GM18498 (cell line): ENCODE results near the gene NXF2.
"Not testable (repeated sequence)": the region's sequence is repeated elsewhere in the genome, so short reads cannot be mapped to it uniquely, and the experiment has no call there.

Experiments used
- ATAC-seq: cut with Tn5 transposase; IDR thresholded peaks from one replicate; pipeline ENCODE4 v1.9.1; 2021; ENCODE audit warnings: mild to moderate bottlenecking, moderate library complexity; ENCODE audit not compliant: unreplicated experiment

Gene NXF2

DNA sequence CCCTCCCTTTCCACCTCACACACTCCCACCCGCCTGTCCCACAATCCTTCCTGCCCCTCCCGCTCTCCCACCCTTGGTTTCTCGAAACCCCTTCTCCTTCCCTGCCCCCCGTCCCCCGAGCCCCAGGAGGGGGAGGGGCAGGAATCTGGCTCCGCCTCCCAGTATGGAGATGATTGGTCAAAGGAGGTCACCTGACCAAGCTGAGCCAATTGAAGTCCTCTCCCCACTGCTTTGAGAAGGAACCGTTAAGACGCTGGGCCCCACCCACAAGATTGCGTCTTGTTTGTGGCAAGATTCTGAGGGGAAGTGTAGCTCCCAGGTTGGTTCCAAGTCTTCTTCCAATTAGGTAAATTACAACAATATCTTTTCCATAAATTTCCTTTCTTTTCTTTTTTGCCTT lies at the start of gene NXF2:
Gene NXF2 (plus strand): TSS at position 275 of the 400 bp plus-strand sequence. CDS start 59,912 bp downstream, outside the sequence.
- not testable (repeated sequence) for ATAC-seq

DNA sequence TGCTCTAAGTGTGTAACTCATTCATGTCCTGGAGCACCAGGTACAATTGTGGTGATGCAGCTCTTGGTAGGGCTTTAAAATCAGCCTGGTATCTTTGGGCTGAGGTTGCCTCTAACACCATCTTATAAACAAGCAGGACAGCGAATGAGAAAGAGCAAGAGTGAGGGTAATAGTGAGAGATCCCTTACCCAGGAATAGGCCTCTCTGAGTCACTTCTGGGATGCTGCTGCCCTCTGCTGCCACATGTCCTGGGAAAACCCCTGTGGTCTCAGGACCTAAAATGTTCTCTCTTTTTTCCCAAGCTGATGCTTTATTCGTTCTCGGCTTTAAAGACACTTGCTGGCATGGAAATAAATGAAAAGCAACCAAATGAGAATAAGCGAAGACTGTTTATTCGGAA lies 39.0 kb upstream of the NXF2 start:
- ATAC-seq, result not testable (repeated sequence)

GRCh38 chrX:102214986-102215385 lies 32.0 kb upstream of the NXF2 start, which contains the start of gene TCP11X1:
Gene TCP11X1, plus strand, starts transcription at chrX:102215301.
- ATAC-seq, result not testable (repeated sequence)

- ATAC-seq, result not testable (repeated sequence)
Measured at GRCh38 chrX:102216497-102216896, 30.5 kb upstream of the NXF2 start.

- ATAC-seq, result not testable (repeated sequence)
Measured at GRCh38 chrX:102235678-102236077, 11.3 kb upstream of the NXF2 start.

- not testable (repeated sequence) for ATAC-seq
Measured at GRCh38 chrX:102240265-102240664, 6.7 kb upstream of the NXF2 start.

- ATAC-seq, result not testable (repeated sequence)
Measured at GRCh38 chrX:102272231-102272630, 25.3 kb downstream of the NXF2 start.

DNA sequence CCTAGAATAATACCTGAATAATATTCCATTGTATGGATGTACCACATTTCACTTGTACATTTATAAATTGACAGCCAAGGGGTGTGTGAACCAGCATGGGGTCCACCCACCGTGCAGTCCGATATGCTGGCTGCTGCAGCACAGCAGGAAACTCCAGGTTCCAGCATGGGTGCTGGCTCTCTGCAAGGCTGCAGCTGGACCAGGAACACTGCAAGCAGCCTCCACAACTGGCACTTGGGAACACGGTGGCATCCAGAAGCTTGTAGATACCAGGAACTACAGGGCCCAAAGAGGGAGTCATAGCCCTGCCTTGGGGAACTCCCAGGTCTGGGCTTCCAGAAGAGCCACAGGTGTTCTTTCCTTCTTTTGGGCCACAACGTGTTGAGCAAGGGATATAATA lies 91.2 kb downstream of the NXF2 start:
- ATAC-seq, result no peak

DNA sequence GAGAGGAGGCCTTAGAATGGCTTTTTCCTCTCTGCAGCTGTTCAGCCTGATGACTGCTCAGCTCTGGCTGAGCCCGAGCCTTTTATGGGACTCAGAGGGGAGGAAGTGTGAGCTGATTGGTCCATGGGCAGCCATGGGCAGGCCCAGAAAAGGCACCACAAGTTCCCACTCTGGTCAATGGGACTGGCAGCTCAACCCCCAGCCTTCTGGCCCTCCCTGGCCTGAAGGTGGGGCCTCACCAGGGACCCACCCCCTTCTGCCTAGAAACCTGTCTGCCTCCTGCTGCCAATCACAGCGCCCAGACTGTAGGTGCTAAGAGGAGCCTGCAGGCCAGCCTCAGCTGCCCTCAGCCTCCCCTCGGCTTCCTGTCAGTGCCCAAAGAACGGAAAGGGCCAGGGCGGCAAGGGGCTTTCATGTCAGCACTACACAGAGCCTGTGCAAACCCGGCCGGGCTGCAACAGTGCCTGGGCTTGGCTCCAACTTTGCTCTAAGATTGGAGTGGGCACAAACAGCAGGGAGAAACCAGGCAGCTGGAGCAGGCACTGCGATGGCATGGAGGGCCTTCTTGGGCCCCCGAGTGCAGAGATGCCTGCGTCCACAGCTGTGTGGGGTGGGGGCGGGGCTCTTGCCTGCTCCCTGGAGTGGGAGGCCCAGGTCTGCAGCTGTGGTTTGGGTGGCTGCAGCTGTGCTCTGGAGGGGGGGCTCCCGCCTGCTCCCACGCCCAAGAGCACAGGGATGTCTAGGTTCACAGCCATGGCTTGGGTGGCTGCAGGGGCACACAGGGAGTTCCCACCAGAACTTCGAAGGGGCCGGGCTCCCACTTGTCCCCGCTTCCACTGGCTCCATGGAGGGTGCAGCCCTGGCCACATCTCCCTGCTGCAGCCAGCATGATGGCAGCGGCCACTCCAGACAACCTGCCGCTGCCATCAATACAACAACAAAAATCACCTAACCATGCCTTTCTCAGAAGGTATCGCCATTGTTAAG lies 92.6 kb downstream of the NXF2 start:
- ATAC-seq, result no peak

- ATAC-seq, result no peak
Measured at GRCh38 chrX:102341867-102342266, 94.9 kb downstream of the NXF2 start.

GRCh38 chrX:102345916-102346315 lies 98.9 kb downstream of the NXF2 start:
- ATAC-seq, result no peak
